Limb (tissue), 2 donors: ENCODE measurements around the gene TRAF4.
A peak's percentile ranks its signal among the peaks of the same experiment; 100 is the strongest.
"Not testable (repeated sequence)": the region's sequence is repeated elsewhere in the genome, so short reads cannot be mapped to it uniquely, and the experiment has no call there.

Experiments
- DNase-seq, 2 donors: peaks; one replicate each; pipeline ENCODE4 v3.0.0-alpha.2; 2016; ENCODE audit errors: extremely low spot score in 2 of 2

Gene TRAF4

DNA sequence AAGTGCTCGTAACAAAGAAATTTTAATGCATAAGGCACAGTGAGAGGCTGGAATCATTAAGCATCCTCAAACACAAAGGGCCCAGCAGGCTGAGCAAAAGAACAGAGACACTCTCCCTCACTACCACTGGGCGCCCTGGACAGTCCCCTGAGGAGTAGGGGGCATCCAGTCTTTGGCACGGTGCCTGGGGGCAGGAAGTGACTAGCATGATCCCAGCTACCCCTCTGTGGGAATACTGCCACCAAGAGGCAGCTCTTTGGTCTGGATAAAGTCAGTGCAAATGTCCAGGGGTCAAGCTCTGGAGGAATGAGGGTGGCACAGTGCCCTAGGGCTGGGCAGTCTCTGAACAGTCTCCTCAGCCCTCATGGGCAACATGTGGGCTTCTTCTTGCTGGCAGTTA lies 29.5 kb upstream of the TRAF4 start:
- DNase-seq: no peak

DNA sequence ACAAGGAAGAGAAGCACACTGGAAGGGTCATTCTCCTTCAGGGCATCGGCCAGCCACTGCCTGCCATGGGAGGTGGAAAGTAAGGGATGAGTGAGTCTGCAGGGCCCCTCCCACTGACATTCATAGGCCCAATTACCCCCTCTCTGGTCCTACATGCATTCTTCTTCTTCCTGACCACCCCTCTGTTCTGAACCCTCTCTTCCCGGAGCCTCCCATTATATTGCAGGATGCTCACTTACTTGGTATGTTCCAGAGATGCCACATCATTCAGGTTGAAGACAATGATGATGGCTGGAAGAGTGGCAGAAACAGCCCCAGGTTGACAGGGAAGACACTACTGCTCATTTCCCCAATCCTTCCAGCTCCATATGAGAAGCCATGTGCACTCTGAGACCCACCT lies 28.6 kb upstream of the TRAF4 start:
- DNase-seq: no peak

DNA sequence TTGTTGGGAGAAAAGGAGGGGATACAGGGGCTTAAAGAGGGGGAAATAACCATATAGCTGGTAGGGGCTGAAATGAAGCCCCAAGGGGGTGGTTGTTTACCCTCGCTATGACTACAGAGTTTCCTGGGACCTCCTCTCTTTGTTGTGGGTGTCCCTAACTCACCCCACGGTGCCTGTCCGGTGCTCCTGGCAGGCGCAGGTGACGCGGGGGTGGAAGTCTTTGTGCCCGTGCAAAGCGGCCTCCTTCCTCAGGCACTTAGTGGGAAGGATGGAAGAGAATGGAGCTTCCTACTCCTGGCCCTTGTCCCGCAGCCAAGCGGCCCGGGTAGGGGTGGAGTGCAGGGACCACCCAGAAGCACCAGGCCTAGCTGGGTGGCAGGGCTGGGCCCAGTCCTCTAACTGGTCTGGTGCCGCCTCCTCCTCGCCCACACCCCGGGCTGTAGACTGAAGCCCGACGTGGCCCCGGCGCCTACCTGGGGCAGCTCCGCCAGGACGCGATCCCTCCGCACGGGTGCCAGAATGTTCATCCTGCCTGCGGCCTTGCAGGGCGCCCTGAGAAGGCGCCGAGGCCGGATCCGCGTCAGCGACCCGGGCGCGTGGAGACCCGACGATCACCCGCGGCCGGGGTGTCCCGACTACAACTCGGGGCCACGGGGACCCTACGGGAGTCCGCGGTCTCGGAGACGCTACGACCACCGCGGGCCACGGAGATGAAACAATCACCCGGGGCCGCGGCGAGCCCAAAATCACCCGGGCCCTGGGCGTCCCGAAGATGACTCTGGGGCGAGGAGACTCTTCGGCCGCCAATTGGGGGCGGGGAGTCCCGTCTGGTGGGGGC lies 26.9 kb upstream of the TRAF4 start:
- DNase-seq: peak; percentile 14 to 81

DNA sequence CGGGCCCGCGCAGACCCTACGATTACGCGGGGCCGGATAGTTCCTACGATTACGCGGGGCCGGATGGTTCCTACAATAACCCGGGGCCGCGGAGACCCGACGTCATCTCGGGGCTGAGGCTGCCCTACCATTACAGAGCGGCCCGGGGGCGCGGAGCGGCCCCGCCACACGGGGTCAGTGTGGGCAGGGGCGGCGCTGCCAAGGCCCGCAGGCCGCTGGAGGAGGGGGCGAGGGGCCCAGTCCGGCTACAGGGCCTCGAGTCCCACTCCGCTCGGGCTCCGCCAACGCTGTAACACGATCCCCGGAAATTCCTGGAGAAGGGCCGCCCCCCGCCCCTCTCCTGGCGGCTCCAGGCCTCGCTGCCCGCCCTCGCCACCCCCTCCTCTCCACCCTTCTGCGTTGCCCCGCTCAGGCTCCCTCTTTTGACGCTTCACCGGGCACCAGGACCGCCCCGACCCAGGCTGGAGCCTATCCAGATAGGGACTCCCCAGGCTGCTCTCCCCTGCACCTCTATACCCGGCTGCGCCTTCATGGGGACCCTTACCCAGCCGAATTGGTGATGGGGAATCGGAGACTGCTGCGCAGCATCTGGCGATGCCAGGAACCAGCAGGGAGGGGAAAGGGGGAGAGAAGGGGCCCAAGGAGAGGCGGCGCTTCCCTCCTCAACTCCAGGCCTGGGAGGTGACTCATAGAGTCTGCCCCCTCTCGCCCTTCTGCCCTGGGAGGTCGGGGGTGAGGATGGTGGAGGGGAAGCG lies 26.1 kb upstream of the TRAF4 start, which contains the start of gene RAB34:
RAB34 (minus strand) TSS at position 291 of the 755 bp plus-strand sequence. CDS start 602 bp downstream, outside the sequence.
- peak; percentile 91 to 94 for DNase-seq

DNA sequence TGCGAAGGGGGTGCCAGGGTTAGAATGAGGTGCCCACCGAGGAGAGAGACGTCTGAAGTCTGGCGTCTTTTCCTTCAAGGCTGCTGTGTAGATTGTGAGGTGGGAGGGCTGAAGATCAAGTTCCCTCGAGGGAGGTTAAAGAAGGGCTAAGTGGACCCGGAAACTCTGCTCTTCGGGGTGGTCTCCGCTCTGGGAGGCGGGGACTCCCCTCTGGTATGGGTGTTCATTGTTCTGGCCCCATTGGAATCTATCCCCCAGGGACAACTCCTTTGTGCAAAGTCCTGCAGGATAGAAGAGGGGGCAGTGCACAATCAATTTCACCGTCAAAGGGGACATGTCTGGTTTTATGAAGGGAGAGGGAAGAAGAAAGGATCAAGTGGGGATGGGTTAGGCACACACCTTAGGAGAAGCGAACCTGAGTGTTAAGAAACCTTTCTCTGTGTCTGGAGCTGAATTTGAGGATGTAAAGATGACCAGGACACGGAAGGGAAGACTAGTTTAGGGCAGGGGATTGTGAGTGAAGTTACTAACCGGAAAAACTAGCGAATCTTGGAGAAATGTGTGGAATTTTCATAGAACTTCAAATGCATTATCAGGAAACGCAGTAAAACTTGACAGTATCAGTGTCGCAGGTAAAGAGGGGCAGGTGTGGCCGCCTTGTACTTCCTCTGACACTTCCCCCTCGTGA lies 25.3 kb upstream of the TRAF4 start:
- no peak for DNase-seq

DNA sequence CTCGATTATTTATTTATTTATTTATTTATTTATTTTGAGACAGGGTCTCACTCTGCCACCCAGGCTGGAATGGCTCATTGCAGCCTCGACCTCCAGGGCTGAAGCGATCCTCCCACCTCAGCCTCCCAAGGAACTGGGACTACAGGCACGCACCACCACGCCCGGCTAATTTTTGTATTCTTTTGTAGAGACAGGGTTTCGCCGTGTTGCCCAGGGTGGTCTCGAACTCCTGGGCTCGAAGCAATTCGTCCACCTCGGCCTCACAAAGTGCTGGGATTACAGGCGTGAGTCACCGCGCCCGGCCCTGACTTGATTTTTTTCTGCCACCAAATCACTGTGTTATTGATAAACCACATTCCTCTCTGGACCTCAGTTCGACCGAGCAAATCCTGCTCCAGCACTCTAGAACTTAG lies 24.8 kb upstream of the TRAF4 start:
- DNase-seq: no peak

DNA sequence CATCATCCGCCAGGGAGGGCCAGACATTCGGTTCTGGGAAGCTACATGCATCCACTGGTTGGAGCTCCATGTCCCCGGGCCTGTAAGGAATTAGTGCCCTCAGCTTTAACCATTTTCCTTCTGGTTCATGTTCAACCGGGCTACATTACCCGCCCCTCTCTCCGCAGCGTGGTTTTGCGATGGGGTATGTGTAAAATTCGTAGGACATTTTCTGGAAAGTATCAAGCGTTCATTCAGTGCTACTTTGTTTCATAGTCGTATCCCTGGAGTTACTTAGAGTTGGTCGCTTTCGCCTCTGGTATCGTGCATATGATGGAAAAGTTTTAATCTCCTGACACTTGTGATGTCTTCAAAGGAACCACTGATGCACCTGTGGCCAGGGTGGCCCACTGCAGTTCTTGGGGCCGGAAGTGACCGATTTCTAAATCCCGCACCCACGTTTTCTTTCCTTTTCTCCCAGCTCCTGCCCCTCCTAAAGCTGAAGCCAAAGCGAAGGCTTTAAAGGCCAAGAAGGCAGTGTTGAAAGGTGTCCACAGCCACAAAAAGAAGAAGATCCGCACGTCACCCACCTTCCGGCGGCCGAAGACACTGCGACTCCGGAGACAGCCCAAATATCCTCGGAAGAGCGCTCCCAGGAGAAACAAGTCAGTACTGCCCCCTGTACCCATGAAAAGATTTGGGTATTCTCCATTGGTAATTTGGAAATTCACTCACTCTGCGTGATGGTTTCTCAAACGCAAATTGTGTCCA lies 23.4 kb upstream of the TRAF4 start:
- DNase-seq: no peak

DNA sequence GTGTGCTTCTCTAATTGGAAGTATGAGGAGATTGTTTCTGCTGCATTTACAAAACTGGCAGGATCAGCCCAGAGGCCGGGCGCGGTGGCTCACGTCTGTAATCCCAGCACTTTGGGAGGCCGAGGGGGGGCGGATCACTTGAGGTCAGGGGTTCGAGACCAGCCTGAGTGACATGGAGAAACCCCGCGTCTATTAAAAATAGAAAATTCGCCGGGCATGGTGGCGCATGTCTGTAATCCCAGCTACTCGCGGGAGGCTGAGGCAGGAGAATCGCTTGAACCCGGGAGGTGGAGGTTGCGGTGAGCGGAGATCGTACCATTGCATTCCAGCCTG lies 22.8 kb upstream of the TRAF4 start:
- not testable (repeated sequence) for DNase-seq

DNA sequence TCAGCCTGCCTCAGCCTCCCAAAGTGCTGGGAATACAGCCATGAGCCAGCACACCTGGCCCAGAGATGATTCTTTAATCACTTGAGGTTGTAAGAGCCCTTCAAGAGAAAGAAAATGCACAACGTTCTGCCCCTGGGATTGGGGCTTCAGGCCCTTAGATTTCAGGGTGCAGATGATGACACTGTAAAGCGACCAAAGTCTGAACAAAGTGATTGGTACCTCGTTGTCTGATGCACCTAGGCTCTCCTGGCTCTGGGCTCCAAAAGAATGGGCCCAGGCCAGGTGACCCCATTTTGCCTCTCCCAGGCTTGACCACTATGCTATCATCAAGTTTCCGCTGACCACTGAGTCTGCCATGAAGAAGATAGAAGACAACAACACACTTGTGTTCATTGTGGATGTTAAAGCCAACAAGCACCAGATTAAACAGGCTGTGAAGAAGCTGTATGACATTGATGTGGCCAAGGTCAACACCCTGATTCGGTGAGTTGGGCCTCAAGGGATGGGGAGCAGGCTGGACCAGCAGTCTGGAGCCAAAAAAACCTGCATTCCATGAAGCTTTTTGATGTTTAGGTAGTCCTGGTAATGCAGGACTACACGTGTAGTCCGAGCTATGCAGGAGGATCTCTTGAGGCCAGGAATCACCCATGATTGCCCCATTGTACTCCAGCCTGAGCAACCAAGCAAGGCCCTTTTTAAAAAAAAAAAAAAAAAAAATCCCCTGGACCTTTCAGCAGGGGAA lies 21.2 kb upstream of the TRAF4 start:
- no peak for DNase-seq

DNA sequence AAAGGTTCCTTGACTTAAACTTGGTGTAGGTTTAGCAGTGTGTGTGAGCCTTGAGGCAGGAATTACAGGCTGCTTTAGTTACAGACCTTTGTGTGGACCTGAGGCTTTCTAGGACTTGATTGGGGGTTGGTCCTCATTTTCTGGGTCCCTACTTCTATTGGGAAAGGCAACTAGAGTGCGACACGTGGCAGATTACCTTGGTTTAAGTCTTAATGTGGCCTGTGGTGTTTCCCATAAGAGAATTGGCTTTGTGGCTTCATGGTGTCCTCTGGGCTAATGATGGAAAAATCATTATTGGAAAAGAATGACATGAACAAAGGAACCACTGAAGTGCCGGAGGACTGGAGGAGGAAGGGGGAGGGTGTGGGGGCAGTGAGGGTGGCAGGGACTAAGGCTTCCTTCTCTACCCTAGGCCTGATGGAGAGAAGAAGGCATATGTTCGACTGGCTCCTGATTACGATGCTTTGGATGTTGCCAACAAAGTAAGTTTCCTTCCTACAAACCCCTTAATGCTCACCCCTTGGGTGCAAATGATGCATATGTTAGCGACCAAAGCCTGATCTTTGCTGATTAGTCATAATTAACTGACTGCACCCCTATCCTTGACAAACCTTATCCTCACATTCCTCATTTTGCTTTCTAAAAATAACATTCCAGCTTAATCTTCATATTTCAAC lies 20.5 kb upstream of the TRAF4 start:
- no peak for DNase-seq

DNA sequence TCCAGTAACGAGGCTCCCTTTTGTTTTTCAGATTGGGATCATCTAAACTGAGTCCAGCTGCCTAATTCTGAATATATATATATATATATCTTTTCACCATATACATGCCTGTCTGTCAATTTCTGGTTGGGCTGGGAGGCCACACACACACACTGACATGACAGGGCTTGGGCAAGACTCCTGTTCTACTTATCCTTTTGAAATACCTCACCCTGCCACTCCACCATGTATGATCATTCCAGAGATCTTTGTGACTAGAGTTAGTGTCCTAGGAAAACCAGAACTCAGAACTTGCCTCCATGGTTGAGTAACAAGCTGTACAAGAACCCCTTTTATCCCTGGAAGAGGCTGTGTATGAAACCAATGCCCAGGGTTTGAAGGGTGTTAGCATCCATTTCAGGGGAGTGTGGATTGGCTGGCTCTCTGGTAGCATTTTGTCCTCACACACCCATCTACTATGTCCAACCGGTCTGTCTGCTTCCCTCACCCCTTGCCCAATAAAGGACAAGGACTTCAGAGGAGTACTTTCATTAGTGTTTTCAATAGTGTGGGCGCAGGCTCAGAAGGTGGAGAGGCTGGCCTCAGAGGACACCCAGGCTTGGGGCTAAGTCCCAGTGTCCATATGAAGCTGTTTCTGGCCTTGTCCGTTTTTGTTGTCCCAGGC lies 19.8 kb upstream of the TRAF4 start:
- not testable (repeated sequence) for DNase-seq

DNA sequence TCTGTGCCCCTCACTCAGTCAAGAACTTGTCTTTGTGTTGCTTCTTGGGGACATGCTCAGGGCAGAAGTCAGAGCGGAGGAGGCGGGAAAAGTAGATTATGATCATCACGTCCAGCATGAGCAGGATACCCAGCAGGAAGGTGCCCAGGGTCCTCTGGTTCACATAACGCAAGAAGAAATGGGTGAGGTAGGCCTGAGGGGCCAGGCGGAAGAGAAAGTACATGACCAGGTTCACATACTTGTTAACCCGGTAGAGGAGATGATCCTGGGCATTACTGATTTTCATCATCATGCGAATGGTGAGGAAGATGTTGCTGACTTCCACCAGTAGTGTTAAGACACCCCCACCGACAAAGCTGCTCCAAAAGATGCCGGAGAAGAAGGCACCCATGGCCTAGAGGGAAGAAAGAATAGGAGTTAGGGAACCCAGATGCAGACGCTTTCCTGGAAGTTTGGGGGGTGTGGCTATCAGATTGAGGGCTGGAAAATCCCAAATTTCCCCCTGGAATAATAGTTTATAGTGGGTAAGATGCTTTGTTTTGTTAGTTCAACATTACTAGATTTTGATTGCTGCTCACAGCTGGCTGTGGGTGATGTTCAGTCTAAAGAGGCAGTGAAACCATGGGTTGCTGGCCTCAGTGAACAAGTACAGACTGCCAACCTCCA lies 19.2 kb upstream of the TRAF4 start:
- DNase-seq: no peak

DNA sequence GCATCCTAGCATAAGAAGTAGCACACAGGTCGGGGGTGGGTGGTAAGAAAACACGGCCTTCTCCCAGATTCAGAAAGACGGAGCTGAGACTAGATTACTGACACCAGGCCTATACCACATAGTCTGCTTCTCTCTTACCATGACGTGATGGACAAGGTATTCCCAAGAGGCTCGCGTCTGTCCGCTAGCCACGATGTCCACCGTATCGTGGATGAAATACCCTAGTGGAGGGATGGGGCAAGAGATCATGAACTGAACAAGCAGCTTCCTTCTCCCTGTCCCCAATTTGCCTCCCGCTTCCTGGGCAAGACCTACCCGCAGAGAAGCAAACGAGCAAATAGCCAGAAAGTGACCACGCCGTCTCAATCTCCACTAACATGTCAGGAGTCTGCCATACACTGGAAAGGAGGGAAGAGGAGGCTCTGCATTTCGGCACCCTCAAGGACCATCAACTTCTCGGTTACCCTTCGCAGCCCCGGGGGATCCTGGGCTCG lies 18.6 kb upstream of the TRAF4 start:
- no peak for DNase-seq

DNA sequence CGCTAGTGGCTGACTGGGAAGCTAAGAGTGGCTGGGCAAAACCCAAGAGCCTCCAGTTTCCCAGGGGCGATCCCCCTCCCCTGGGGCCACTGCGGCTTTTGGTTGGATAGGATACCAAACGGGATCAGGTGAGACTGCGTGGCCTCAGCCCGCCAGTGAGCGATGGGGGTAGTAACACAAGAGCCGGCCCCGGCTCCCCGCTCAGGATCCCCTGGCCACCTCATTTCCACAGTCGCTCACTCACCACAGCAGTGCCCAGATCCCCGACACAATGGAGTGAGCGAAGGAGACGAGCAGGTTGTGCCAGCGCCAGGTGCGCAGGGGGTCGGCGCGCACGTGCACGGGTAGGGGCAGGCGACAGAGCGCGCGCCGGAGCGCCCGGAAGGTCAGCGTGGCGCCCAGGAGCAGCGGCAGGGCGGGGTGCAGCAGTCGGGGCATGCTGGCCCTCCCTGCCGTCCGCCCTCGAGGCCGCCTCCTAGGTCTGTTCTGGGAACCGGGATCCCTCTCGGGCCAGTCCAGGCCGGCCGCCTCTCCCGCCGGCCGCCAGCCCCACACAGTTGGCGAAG lies 18.1 kb upstream of the TRAF4 start:
- DNase-seq: no peak

DNA sequence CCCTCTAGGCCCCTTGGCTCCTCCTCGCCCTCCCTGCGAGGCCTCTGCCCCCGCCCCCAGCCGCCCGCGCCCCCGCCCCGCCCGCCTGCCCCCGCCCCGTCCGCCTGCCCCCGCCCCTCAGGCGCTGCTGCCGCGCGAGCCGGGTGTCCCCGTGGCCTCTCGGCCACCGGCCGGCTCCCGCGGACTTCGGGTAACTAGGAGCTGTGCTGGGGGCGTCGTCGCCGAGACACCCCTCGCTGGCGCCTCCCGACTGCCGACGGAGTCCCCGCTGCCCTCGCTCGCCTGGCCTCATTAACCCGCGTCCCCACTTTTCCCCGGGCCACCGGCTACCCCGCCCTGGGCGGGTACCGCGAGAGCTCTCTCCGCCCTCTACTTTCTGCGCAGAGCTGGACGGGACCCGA lies 17.6 kb upstream of the TRAF4 start, which contains the start of gene TLCD1:
TLCD1 (minus strand) TSS at position 8 of the 401 bp plus-strand sequence. CDS start 136 bp downstream, outside the sequence.
- peak; percentile 42 to 84 for DNase-seq

DNA sequence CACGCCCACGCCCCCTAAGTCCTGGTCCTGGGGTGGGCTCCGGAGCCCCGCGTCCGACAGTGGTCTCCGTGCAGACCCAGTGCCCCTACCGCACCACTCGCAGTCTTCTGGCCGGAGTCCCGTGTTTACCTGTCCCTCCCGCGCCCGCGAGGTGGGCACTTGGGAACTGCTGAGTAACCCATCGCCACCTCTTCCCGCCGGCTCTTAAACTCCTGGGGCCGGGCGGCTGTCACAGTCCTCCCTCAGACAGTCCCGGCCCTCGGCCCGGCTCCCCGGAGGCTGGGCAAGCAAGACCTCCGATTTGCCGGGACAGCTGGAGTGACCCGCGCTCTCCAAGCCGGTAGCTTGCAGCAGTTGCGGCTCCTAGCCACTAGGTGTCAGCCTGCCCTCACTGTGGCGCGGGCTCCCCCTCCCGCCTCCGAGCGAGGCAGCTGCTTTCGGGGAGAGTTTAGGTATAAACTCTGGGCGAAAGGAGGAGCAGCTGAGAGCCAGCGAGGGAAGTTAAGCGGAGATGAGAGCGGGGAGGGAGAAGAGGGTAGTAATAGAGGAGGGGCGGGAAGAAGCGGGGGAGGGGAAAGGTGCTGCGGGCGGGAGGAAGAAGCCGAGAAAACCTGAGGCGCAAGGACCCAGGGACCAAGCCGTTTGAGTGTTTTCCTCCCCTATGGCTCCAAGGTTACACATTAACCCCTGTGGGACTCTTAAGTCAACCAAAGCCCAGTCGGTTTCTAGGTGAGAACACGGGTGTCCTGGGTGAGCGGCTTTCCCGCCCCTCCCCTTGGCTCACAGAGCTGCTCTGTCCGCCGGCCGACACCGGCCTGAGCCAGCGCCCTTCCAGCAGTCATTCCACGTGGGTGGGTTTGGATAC lies 17.0 kb upstream of the TRAF4 start:
- peak; percentile 96 for DNase-seq
